ENCODE results near the gene LRRC4C.
"Not testable (repeated sequence)": the region's sequence is repeated elsewhere in the genome, so short reads cannot be mapped to it uniquely, and the experiment has no call there.

The LRRC4C gene

DNA sequence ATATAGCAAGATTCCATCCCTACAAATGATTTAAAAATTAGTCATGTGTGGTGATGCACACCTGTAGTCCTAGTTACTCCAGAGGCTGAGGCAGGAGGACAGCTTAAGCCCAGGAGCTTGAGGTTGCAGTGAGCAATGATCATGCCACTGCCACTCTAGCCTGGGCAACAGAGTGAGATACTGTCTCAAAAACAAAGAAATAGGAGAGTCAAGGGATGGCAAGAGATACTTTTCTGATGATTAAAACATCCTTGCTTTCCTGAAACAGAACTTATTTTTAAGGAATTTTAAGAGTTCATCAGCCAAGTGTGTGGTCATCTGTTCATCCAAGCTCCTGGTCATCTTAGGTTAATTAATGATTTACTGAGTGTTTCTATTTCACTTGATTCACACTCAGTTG is 1252.0 kb downstream of the LRRC4C start:
- DNase-seq: no peak

DNA sequence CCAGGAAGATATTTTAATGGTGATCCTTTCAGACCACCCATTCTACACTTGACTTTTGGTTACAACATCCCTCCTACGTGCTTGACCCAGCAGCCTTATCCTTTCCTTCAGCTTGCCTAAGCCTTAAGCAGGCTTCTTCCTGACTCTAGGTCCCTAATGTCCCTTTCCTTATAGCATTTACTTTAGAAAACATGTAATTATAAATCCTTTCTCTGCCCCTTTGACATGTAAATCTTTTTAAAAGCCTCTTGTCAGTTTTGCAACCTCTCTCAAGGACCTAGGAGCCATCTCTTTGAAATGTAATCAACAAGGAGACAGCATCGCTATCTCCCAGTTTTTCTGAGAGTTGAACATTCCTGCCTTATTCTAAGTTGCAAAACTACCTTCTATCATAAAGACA is 1255.2 kb downstream of the LRRC4C start:
- DNase-seq: no peak

GRCh38 chr11:40203606-40204005 is 1255.8 kb downstream of the LRRC4C start:
- no peak for DNase-seq

GRCh38 chr11:40202589-40203270 is 1256.7 kb downstream of the LRRC4C start:
- DNase-seq: no peak

DNA sequence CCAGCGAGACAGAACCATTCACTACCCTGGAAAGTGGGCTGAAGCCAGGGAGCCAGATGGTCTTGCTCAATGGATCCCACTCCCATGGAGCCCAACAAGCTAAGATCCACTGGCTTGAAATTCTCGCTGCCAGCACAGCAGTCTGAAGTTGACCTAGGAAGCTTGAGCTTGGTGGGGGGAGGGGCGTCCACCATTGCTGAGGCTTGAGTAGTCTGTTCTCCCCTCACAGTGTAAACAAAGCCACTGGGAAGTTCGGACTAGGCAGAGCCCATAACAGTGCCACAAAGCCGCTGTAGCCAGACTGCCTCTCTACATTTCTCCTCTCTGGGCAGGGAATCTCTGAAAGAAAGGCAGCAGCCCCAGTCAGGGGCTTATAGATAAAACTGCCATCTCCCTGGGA is 1266.9 kb downstream of the LRRC4C start:
- not testable (repeated sequence) for DNase-seq

DNA sequence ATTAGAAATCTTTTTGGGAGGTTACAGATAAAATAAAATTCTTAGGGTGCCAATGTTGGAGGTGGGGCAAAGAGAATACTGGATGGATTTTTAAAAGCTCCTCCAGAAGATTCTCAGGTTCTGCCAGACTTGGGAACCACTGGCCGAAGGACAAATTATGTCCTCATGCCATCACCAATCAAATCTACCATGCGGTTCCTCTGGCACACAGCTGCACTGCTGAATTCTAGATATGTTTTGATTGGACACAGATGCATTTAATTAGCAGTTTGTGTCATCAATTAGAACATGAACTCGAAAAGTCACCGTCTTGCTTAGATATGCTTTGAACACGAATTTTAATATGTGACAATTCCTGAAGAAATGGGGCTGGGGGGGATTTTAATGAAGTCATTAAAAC is 1269.2 kb downstream of the LRRC4C start:
- no peak for DNase-seq

DNA sequence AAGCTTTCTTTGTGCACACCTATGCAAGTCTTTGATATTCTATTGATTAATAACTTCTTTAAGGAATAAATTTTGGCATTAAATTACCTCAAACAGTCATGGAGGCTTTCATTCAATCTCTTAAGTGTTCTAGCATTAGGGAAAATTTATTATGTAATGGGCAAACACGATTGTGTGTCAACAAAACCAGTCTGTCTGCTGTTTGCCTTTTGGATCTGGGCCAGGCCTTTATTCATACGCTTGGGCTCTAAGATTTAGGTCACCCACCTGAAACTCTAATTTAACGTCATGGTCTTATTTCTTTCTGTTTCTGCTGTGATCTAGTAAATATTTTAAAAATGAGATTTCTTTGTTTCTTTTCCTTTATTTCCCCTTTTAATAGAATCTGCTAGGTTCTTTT is 1270.6 kb downstream of the LRRC4C start:
- no peak for DNase-seq

GRCh38 chr11:40187295-40187694 is 1272.2 kb downstream of the LRRC4C start:
- DNase-seq: no peak

DNA sequence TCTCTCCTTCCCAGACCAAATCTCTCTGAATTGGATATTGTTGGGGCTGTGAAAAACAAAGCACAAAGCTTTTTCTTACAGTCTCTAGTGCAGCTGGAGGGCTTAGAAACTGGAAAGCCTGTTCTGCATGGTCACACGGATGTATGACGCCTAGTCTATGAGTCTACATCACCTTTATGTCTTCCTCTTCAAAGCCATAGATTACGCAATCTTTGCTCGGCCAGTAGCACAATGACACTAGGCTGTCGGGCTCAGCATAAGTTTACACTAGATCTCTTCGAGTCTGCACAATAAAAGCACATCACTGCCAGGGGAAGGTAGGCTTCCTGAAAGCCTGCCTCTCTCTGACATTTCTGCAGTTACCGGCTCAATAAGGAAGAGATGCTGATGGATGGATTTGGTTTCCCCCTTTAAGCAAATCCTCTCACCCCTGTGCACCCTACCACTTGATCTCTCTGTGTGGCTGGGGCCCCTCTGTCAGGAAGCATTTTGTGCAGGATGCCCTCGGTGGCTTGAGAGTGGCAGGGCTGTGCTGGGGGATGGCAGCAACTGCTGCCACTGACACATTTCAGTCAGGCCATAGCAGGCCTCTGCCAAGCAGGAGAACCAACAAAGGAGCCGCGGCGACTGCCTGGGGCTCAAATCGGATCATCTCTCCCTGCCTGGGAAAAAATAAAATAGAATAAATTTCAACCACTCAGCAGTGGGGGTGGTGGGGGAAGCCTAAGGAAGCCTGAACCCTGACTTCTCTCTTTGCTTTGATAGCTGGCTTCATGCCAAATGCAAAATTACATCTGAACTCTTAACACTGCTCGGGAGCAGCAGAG is 1272.8 kb downstream of the LRRC4C start:
- DNase-seq: no peak

DNA sequence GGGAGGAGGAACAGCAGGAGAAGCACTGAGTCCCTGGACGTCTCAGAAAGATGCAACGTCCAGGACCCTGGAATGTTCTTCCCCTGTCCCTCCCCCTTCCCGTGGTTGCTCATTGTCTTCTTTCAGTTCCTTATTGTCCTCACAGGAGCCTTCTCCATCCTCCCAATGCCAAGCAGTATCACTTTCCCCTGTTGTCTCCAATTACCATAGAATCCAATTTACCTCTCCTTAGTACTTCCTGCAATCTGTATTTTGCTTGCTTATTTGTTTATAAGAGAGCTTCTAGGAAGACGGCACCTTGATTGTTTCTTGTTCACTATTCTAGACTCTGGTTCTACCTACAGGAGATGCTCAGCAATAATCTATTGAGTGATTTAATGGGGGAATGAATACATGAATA is 1273.7 kb downstream of the LRRC4C start:
- no peak for DNase-seq

- DNase-seq: no peak
Observed at GRCh38 chr11:40183073-40184064, 1276.1 kb downstream of the LRRC4C start.

DNA sequence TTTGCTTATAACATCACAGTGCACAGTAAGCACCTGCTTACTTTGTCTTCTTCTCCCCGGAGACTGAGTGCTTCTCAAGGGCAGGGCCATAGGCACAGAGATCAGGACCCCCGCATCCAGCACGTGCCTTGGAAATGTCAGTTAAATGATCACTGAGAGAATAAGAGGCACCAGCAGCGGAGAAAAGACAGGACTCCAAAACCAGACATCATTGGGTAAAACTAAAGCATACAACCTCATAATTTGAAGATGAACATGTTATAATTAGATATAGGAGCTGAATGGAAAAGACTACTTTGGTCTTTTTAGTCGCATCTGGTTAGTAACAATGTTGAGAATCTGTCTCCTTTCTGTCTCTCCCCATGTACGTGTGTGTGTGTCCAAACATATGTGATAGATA is 1279.9 kb downstream of the LRRC4C start:
- DNase-seq: no peak

- no peak for DNase-seq
Observed at GRCh38 chr11:40178470-40178869, 1281.0 kb downstream of the LRRC4C start.

GRCh38 chr11:40175980-40176379 is 1283.5 kb downstream of the LRRC4C start:
- DNase-seq: no peak

DNA sequence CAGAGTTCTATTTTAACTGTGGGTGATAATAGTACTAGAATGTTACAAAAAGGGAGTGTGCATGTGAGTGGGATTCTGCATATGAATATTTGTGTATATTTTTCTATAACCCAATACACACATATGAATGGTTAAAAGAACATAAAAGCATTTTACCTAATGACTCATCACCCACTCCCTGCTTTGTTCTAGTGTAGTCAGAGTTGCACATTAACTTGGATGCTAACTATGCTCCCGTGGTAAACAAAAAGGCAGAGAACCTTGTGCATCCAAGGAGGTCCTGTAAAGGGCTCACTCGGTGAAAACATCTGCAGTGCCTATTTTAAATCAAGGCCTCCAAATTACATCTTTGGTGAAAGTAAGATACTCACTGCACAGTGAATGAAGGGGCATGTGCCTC is 1289.4 kb downstream of the LRRC4C start:
- no peak for DNase-seq

DNA sequence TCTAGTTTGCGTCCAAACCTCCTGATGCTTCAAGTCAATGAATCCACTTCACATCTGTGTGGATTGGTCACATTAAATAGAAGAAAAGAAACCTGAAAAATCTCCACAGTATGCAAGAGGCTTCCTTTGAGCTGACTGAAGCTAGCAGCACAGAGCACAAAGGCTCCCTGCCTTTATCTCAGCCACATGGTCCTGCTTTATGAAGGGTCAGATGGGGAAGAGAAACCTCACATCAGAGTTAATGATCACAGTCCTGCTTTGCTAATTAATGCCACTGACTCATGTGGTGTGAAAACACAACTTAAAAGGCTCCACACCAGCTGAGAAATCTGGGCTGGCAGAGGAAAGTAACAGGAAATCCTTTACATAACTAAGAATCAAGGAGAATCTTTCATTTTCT is 1291.0 kb downstream of the LRRC4C start:
- DNase-seq: no peak

GRCh38 chr11:40167805-40168204 is 1291.6 kb downstream of the LRRC4C start:
- not testable (repeated sequence) for DNase-seq

DNA sequence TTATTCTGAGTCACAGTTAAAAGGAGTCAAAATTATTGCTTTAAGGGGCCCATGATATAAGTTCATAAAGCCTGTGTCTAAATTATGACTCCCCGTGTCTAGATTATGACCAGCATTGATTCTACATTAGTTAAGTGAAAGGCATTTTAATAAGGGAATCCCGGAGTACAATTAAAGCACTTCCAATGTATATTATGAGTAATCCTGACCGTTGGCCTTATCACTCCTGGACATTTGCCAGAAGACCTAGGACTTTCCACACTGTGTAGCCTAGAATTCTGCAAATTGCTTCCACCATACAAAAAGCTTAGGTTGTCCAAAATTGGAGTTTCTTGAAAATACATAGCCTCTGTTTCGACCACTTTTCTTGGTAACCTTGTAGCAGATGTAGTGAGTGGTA is 1292.6 kb downstream of the LRRC4C start:
- DNase-seq: no peak

GRCh38 chr11:40162901-40163883 is 1296.3 kb downstream of the LRRC4C start:
- no peak for DNase-seq

- no peak for DNase-seq
Observed at GRCh38 chr11:40161854-40162410, 1297.5 kb downstream of the LRRC4C start.

- no peak for DNase-seq
Observed at GRCh38 chr11:40160418-40160817, 1299.0 kb downstream of the LRRC4C start.
